HG02571 (cell line): ENCODE measurements around the gene PRM3.

Experiments
- ATAC-seq: cut with Tn5 transposase; IDR thresholded peaks from one replicate; pipeline ENCODE4 v1.9.1; 2021; ENCODE audit warnings: mild to moderate bottlenecking, moderate library complexity; ENCODE audit not compliant: unreplicated experiment

PRM3 gene

DNA sequence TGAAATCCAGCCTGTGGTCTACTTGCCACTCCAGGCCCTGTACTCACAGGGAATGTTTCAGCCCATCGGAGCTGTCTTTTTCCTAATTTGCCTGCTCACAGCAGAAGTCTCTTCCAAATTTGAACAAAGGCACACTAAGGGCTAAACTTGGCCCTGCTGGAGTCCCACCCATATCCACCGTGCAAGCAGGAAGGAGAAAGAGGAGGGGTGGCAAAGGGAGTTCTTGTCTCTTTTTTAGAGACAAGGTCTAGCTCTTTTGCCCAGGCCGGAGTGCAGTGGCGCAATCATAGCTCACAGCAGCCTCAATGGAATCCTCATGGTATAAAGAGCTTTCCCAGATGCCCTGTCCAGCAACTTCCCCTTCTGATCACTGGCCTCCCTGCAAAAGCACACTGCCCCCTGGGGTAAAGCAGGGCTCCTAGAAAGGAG is 10.4 kb upstream of the PRM3 start:
- no peak for ATAC-seq

DNA sequence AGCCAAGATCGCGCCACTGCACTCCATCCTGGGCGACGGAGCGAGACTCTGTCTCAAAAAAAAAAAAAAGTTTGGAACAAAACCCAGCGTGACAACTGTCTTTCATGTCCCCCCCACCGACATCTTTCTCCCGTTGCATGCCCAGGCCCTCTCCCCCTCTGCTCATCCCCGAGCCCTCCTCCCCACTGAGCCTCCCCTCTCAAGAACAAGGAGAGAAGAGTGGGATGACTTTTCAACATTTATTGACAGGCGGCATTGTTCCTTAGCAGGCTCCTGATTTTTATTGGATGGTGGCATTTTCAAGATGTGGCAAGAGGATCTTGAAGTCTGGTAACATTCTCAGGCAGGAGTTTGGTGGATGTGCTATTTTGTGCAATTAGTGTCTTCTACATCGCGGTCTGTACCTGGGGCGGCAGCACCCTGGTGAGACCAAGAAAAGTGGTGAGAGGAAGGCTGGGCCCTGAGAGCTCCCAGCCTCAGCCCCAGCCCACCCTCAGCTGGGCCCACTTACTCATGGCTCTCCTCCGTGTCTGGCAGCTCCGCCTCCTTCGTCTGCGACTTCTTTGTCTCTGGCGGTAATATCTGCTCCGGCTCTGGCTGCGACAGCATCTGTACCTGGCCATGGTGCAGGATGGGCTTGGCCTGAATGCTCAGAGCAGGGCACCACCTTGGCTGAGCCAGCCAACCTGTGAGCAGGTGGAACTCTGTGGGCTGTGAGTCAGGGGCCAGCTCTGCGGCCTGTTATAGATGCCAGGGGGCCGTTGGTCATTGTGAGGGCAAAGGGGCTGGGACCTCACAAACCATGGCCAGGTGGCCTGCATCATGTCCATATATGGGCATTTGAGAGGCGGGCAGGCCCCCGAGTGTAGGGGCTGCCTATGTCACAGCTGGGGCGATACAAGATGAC is 7.4 kb upstream of the PRM3 start, which contains the start of gene PRM1:
Gene PRM1, minus strand, starts transcription at position 715 of the 907 bp plus-strand sequence. Its CDS starts 92 bp downstream, at position 623.
- ATAC-seq, result no peak

DNA sequence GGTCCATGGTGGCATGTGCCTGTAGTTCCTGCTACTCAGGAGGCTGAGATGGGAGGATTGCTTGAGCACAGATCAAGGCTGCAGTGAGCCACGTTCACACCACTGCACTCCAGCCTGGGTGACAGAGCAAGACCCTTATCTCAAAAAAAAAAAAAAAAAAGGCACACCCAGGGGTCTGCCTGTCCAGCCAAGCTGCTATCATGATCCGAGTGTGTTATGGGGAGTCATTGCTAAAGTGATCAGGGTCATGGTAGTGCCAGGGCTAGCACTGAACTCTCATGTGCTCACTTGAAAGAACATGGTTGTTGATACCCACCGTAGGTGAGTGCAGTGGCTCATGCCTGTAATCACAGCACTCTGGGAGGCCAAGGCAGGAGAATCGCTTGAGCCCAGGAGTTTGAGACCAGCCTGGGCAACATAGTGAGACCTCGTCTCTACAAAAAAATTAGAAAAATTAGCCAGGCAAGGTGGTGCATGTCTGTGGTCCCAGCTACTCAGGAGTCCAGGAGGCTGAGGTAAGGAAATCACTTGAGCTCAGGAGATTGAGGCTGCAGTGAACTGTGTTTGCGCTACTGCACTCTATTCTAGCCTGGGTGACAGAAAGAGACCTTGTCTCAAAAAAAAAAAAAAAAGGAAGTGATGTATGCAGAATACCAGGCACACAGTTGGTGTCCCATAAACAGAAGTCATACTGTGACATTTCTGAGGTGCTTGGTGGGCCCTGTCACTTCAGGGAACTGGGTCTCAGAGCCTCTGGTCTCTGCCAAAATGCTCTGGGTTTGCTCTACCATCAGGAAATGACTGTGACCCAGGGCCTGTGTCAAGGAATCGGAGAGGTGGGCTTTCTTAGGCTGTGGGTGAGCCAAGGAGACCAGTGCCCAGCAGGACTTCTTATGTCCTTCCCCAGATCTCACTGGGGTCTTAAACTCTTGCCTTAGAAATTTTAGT is 5.5 kb upstream of the PRM3 start:
- no peak for ATAC-seq

DNA sequence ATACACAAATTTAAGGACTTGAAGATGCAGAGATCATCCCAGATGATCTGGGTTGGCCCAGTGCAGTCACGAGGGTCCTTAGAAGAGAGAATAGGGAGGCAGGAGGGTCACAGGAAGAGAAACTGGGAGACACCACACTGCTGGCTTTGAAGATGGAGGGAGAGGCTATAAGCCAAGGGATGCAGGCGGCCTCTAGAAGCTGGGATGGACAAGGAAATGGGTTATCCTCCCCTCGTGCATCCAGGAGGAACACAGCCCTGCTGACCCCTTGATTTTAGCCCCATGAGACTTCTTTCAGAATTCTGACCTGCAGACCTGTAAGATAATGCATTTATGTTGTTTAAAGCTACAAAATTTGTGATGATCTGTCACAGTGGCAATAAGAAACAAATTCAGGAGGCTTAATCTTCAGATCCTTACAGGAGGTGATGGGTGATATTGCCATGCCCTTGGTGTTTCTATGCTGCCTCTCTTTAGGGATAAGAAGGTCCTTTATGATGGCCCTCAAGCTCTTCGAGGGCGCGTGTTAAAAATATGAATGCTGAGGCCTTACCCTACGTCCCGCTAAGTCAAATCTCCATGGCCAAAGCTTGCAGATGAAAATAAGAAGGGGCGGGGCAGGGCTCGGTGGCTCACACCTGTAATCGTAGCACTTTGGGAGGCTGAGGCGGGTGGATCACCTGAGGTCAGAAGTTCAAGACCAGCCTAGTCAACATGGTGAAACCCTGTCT is 4.3 kb upstream of the PRM3 start:
- no peak for ATAC-seq

DNA sequence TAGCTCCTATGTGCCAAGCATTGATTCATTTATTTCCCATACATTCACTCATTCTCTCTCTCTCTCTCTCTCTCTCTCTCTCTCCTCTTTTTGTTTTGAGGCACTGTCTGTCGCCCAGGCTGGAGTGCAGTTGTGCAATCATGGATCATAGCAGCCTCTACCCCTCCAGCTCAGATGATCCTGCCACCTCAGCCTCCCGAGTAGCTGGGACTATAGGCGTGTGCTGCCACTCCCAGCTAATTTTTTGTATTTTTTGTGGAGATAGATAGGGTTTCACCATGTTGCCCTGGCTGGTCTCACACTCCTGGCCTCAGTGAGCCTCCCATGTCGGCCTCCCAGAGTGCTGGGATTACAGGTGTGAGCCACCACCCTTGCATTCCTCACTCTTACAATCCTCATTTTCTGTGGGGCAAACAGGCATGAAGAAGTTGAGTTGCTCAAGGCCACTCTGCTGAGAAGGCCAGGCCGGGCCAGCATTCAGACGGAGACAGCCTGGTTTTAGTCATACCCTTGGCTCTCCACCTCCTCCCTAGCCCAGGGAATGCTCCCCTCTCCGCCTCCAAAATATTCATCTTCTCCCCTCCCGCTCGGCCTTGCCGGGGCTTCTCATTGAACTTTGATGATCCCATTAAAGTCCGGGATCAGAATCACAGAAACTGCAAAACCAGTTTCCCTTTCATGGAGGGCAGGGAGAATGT is 3.6 kb upstream of the PRM3 start:
- no peak for ATAC-seq

DNA sequence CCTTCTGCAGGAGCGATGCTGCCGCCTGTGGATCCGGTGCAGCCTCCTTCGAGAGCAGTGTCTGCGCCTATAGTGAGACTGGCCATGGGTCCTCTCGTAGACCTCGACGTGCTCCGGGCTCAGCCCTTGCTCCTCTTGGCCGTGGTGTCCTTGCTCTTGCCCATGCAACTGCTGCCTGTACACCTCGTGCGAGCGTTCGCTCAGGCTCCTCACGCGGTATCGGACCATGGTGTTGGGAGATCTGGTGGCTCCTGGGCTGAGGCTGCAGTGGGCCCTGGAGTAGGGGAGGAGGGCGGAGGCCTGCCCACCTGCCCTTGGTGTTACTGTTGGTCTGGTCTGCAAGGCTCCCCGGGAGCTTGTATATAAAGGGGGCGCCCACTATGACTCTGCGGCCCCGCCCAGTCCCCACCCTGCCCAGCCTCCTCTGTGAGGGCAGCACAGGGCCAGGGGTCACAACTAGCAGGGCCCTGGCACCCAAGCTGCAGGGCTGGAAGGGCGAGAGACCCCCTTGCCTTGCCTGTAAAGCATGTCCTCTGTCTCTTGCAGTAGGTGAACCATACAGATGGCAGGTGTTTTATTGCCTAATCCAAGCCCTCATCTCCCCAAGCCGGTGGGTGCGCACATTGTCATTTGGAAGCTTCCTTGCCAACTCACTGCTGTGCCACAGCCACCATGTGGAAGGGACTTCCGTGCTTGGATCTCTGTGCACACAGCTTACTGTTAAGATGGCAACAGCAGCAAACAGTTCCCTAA is 2.9 kb upstream of the PRM3 start, which contains the start of gene PRM2:
Gene PRM2, minus strand, starts transcription at position 338 of the 753 bp plus-strand sequence. Its CDS starts 110 bp downstream, at position 228.
- no peak for ATAC-seq

DNA sequence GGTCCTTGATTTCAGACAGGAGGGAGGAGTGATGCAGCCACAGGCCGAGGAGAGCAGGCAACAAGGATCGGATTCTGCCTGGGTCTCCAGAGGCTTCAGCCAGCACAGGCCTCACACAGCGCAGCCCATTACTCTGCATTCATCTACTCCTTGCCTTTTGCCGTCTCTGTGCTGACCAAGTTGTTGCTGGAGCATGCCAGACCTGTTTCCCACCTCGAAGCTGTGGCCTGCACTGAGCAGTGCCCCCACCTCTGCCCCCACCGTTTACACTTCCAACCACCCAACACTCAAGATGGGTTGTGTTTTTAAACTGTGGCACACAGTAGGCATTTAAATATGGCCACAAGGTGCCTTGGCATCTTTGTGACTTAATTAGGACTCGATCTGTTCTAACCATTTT is 1.5 kb upstream of the PRM3 start:
- ATAC-seq, result no peak

DNA sequence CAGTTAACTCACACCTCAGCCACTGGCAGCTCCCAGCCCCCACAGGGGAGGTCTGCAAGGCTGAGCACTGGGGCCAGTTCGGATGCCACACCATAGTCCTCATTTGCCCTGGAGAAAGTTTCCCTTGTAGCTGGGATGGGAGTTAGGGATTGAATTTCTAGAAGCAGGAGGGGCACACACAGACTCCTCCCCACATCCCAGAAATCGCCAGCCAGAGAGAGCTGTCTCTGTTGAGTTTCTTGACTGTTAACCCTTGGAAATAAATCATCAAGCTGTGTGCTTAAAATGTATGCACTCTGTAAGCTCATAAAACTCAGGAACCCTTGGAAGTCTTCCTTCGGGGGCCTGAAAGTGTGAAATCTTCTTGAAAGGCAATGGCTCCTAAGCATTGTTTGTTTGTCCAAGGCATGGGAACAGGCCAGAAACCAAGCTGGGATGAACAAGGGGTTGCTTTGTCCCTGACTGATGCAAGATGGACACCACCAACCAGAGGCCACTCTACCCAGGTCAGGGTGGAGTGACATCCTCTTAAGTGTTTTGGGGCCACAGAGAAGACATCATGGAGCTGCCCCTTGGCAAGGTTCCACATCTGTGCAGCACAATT is 394 bp upstream of the PRM3 start:
- ATAC-seq, result no peak

DNA sequence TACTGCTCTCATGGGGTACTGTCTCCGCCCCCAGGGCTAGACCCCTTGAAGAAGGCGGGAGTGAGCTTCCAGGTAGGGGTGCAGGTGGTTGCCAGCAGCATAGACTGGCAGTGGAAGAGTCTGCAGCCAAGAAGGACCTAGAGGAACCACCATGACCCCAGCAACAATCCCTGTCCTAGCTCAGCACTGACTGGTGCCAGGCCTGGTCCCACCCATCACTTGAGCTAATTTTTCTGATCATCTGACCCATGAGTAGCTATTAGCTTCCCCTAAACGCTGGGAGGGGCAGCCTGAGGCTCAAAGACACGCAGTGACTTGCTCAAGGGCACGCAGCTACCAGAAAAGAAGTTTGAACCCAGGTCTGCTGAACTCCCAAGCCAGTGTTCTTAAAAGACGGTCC is 945 bp downstream of the PRM3 start:
- no peak for ATAC-seq

DNA sequence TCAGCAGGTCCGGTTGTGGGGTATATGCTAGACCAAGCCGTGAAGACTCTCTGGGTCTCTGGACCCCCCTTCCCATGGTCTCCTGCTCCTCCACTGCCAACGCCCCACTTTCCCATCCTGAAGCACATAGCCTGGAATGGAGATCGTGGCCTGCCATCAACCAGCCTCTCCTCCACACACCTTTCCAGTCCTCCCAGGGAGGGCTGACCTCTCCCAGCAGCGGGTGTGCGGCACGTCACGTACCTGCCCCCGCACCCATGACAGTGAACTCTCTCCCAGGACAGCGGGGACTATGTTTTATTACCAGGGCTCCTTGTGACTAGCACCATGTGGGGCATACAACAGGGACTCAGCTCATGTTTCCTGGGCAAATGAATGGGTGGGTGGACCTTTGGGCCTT is 1.8 kb downstream of the PRM3 start:
- ATAC-seq, result no peak

DNA sequence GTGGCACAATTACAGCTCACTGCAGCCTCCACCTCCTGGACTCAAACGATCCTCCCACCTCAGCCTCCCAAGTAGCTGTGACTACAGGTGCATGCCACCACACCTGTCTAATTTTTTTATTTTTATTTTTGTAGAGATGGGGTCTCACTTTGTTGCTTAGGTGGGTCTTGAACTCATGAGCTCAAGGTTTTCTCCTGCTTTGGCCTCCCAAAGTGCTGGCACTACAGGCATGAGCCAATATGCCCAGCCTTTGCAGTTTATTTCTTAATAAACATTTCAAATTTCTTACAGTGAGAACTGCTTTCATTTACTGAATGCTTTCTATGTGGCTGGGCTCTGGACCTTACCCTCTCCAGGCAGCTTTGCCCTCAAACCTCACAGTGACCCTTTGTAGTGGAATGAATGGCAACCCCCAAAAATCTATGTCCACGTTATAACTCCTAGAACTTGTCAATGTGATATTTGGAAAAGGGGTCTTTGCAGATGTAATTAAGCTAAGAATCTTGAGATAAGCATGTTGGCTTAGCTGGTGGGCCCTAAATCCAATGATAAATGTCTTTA is 2.7 kb downstream of the PRM3 start:
- no peak for ATAC-seq

DNA sequence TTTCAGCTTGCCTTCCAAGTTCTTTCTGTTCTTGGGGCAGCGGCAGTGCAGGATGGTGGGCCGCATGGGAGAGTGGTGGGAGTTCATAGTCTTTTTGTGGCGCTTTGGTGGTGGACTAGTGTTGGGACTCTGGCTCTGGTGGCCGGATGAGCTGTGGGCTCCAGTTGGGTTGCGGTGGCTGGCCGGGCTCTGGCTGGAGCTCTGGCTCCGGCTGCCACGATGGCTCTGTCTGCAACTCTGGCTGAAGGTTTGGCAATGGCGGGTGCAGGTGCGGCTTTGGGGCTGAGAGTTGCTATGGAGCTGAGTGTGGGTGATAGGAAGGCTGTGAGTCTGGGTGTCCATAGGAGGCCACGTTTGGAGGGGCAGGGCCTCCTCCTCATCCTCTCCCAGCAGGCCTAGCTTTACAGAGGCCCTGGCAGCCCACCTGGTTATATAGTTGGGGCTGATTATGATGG is 4.5 kb downstream of the PRM3 start, which contains the start of gene TNP2:
Gene TNP2, minus strand, starts transcription at position 405 of the 455 bp plus-strand sequence. Its CDS starts 63 bp downstream, at position 342.
- ATAC-seq, result no peak

DNA sequence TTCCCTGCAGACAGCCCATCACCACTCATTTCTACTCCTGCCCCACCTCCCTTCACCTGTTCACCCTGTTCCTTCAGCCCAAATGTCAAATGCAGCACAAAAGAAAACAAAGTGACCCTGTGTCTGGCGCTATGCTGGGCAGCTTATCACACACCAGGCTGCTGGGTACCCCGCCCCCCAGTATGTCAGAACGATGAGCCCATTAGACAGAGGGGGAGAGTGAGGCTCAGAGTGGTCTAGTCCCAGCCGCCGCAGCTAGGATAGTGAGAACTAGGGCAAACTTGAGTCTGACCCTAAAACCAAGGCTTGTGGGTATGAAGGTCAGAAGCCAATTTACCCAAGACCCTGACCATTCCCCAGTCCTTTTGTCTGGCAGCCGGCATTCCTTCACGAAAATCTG is 8.3 kb downstream of the PRM3 start:
- ATAC-seq, result no peak

DNA sequence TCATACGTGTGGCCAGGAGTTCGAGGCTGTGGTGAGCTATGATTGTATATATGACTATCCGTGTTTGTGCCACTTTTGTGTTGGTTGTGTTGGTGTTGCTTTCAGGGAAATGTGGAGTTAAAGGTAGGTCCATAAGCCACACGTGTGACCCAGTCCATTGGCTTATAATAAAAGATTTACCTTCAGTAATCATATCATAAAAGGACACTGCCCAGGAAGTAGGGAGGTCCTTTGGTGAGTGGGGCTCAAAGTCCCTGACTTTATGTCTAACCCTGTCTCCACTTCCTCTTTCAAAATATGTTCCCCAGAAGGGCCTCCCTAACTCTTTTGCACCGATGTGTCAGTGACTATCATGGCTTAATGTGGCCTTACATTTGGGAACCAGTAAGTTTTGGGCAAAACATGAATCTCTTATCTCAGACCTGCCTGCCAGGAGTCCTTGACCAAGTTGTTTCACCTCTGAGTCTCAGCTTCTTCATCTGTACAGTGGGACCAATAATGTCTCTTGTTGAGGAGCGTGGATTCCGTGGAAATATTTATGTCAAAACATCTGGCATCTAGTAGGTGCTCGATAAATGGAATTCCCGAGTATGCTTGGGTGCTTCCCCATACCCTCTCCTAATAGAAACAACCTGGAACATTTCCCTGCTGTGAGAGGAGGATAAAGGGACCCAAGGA is 9.1 kb downstream of the PRM3 start:
- no peak for ATAC-seq

DNA sequence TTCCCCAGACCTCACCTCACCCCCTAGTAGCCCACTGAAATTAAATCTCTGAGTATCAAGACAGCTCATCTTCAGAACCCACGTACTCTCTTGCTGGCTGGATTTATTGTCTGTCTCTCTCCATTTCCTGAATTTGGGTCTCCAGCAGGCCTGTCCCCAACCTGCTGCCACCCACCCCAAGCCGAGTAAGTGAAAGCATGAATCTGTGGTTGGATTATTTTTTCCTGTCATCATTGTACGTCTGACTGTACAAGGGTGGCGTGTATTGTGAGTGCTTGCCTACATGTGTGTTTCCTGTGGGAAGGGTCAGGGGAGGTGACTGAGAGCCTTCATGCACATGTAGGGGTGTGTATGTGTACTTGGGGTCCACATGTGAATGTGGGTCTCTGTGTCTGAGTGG is 9.7 kb downstream of the PRM3 start:
- ATAC-seq, result no peak

DNA sequence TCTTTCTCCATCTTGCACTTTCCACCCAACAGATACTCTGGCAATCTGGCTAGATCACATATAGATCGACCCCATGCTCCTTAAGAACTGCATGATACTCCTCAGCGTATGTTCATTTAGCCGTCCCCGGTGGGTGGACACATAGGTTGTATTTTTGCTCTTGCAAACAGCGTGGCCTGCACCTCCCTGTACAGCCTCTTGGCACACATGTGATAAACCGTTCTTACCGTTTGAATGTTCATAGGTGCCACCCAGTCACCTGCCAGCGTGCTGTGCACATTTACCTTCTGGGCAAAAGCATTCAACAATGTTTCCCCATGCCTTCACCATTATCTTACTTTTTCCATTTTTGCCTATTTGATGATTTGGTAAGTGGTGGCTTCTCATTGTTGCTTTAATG is 10.5 kb downstream of the PRM3 start:
- no peak for ATAC-seq

DNA sequence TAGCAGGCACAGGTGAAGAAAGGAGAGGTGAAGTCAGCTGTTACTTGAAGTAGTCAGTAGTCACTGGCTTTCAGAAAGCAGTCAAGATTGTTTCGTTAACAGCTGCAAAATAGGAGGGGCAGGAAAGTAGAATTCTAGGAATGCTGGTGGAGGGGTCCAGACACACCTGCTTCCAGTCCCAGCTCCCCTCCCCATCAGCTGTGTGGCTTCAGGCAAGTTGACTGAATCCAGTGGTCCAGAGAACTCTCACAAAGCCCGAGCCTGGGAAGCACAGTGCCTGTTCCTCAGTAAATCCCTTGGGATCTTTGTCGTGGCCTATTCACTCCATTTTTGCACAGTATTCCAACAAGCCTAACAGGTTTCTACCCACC is 12.8 kb downstream of the PRM3 start:
- no peak for ATAC-seq
